ENCODE results near the gene CEACAM5.

GRCh38 chr19:41740415-41741243, 32.2 kb downstream of the CEACAM5 start:
- TF ChIP-seq CTCF (IDR thresholded peaks at IDR 0.05) (no peak), POLR2A (IDR thresholded peaks at IDR 0.05; ENCODE audit: low read depth) (no peak), POLR2AphosphoS5 (IDR thresholded peaks at IDR 0.05) (no peak)

Measured in esophagus muscularis mucosa (tissue), 3 donors.